GM19023 (cell line): Measurements from ENCODE around the gene TRMT10B.
A peak's percentile ranks its signal among the peaks of the same experiment; 100 is the strongest.
"Not testable (repeated sequence)": the region's sequence is repeated elsewhere in the genome, so short reads cannot be mapped to it uniquely, and the experiment has no call there.

Experiments used
- ATAC-seq: cut with Tn5 transposase; IDR thresholded peaks from one replicate; pipeline ENCODE4 v1.9.1; 2021; ENCODE audit warnings: mild to moderate bottlenecking, moderate library complexity; ENCODE audit not compliant: unreplicated experiment

The TRMT10B gene

GRCh38 chr9:37800631-37801286 lies 47.2 kb downstream of the TRMT10B start, which contains the start of gene DCAF10:
DCAF10 (plus strand) TSS chr9:37800797; CDS start chr9:37800867, 70 bp downstream.
- ATAC-seq: peak; percentile 82

- ATAC-seq: peak; percentile 52
Observed at GRCh38 chr9:37801287-37801850, 47.8 kb downstream of the TRMT10B start.

GRCh38 chr9:37801959-37802711 lies 48.5 kb downstream of the TRMT10B start:
- no peak for ATAC-seq

GRCh38 chr9:37806271-37806670 lies 52.7 kb downstream of the TRMT10B start:
- ATAC-seq: no peak

- ATAC-seq: not testable (repeated sequence)
Observed at GRCh38 chr9:37809676-37810075, 56.1 kb downstream of the TRMT10B start.

GRCh38 chr9:37811906-37812476 lies 58.4 kb downstream of the TRMT10B start:
- ATAC-seq: no peak

GRCh38 chr9:37812773-37813379 lies 59.3 kb downstream of the TRMT10B start:
- ATAC-seq: no peak

- no peak for ATAC-seq
Observed at GRCh38 chr9:37818849-37819248, 65.2 kb downstream of the TRMT10B start.

- ATAC-seq: no peak
Observed at GRCh38 chr9:37820142-37820541, 66.5 kb downstream of the TRMT10B start.

GRCh38 chr9:37825174-37825573 lies 71.6 kb downstream of the TRMT10B start:
- ATAC-seq: not testable (repeated sequence)

- no peak for ATAC-seq
Observed at GRCh38 chr9:37827483-37828165, 74.0 kb downstream of the TRMT10B start.
